HG03521 (cell line): ENCODE data around the gene DNAJA2.

Source experiments
- ATAC-seq: cut with Tn5 transposase; IDR thresholded peaks from one replicate; pipeline ENCODE4 v1.9.1; 2021; ENCODE audit warnings: mild to moderate bottlenecking, moderate library complexity; ENCODE audit not compliant: unreplicated experiment

The DNAJA2 gene

GRCh38 chr16:46906360-46907060, 67.0 kb downstream of the DNAJA2 start:
- ATAC-seq: no peak
